OCI-LY7 (cell line): Measurements from ENCODE around the gene MRO. TPM values are rescaled to one million over a fixed set of nuclear protein-coding genes. Genes with fewer than 3 reads are reported as not detected.

Experiments used
- BruUV-seq: library from RNA; stranded (reverse); fragments of 400-500 nt; replicated peaks from 2 replicates; lab custom pipeline; 2021; lab: Mats Ljungman, UMichigan
- CTCF ChIA-PET: fragments of 300-600 bp; sonication (Branson Sonifier 250); formaldehyde crosslinking; loops from one replicate; lab custom pipeline; 2022; ENCODE audit warnings: antibody characterized with exemption; ENCODE audit not compliant: unreplicated experiment; lab: Charles Lee
- POLR2A ChIA-PET: fragments of 300-600 bp; sonication (Branson Sonifier 250); formaldehyde crosslinking; loops from one replicate; lab custom pipeline; 2022; ENCODE audit warnings: antibody characterized with exemption; lab: Charles Lee
- DNase-seq: peaks from one replicate; pipeline ENCODE4 v3.0.0-alpha.2; 2015; ENCODE audit warnings: low spot score
- H2AFZ ChIP-seq: fragments of 200-600 bp; sonication (generic), shearing (Covaris generic); 2 replicates; pipeline ENCODE4 v1.6.1; 2014; ENCODE audit warnings: mild to moderate bottlenecking, antibody characterized with exemption, low read length, moderate library complexity
- H3K27ac ChIP-seq: fragments of 200-600 bp; sonication (generic); 2 replicates; pipeline ENCODE4 v1.5.1; 2014; ENCODE audit warnings: mixed run types, low read depth, mild to moderate bottlenecking, moderate library complexity, low read length, inconsistent platforms; ENCODE audit not compliant: poor library complexity, severe bottlenecking
- H3K36me3 ChIP-seq: fragments of 200-600 bp; sonication (generic); 2 replicates; pipeline ENCODE4 v1.6.1; 2014; ENCODE audit warnings: mild to moderate bottlenecking, antibody characterized with exemption, low read length, moderate library complexity, mixed read lengths; ENCODE audit not compliant: insufficient read depth
- H3K4me1 ChIP-seq: fragments of 200-600 bp; sonication (generic); 2 replicates; pipeline ENCODE4 v1.5.1; 2014; ENCODE audit warnings: mild to moderate bottlenecking, low read length; ENCODE audit not compliant: insufficient read depth, poor library complexity, severe bottlenecking
- H3K4me2 ChIP-seq: fragments of 200-600 bp; sonication (generic); 2 replicates; pipeline ENCODE4 v1.6.1; 2014; ENCODE audit warnings: mild to moderate bottlenecking, low read length
- H3K4me3 ChIP-seq: fragments of 200-600 bp; sonication (generic); 2 replicates; pipeline ENCODE4 v1.5.1; 2014; ENCODE audit warnings: mild to moderate bottlenecking, low read depth, low read length; ENCODE audit not compliant: poor library complexity, severe bottlenecking
- H3K79me2 ChIP-seq: fragments of 200-600 bp; sonication (generic); 2 replicates; pipeline ENCODE4 v1.6.1; 2016; ENCODE audit warnings: low read depth, mild to moderate bottlenecking, low read length, moderate library complexity, mixed read lengths; ENCODE audit not compliant: insufficient read depth
- H3K9me2 ChIP-seq: fragments of 200-600 bp; sonication (generic); 2 replicates; pipeline ENCODE4 v1.6.1; 2016; ENCODE audit warnings: mild to moderate bottlenecking, low read length, mixed read lengths; ENCODE audit not compliant: insufficient read depth
- H3K9me3 ChIP-seq: fragments of 200-600 bp; sonication (generic); 2 replicates; pipeline ENCODE4 v1.6.1; 2014; ENCODE audit warnings: mild to moderate bottlenecking, mixed run types, low read length, mixed read lengths
- H4K20me1 ChIP-seq: fragments of 200-600 bp; sonication (generic); 2 replicates; pipeline ENCODE4 v1.6.1; 2014; ENCODE audit warnings: mild to moderate bottlenecking, antibody characterized with exemption, low read length, moderate library complexity, mixed read lengths; ENCODE audit not compliant: insufficient read depth
- EZH2phosphoT487 ChIP-seq: fragments of 200-600 bp; sonication (generic); IDR thresholded peaks from 2 replicates; pipeline ENCODE4 v1.6.1; 2018; ENCODE audit warnings: low read depth, borderline replicate concordance, mild to moderate bottlenecking, mixed run types, antibody characterized with exemption, low read length, moderate library complexity, mixed read lengths
- intact Hi-C: fragments of 100-400 bp; cut with micrococcal nuclease; formaldehyde crosslinking; loops from one replicate; pipeline ENCODE4 v1.10.0; 2022; ENCODE audit not compliant: unreplicated experiment
- total RNA-seq, 2 experiments: library from RNA; depleted of rRNA in 1 of 2; stranded (reverse); fragments of >200 nt in 1 of 2; shearing (Covaris generic) in 1 of 2; gene quantifications; 2 replicates each; pipeline ENCODE4 v1.2.3, GENCODE V29; 2014 to 2022
- TF ChIP-seq, protein P1 (sequence below): fragments of 200-600 bp; sonication (generic); conservative IDR thresholded peaks from 2 replicates; pipeline ENCODE4 v1.5.1; 2014; ENCODE audit warnings: mild to moderate bottlenecking, antibody characterized with exemption, low read length, moderate library complexity, mixed read lengths

MRO gene
- total RNA-seq, 2 experiments from 2014 or later: 0.22 to 0.46 TPM

DNA sequence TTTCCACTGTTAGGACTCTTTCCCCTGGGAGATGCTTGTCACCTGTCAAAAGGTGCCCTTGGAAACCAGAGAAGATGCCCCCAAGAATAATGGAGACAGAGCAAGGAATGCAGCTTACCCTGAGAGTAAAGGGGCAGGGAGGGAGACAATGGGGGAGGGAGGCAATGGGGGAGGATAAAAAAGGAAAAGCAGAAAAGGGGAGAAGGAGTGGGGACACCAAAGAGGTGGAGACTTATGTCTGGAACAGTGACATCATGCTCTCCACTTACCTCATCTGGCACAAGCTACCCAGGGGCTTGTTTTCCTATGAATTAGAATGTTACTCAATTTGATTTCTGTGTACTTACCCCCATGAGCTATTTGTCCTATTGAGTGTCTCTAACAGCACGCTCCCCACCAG lies 67.9 kb downstream of the MRO start:
- no peak overlapping the region for H3K4me3 ChIP-seq
- no peak for DNase-seq
- no peaks in the 10 kb centered on the region for H3K36me3 ChIP-seq
- no peak overlapping the region for H3K4me2 ChIP-seq
- no TSS peak for BruUV-seq
- no peaks in the 10 kb centered on the region for H3K4me1 ChIP-seq
- CTCF ChIA-PET: no interaction called here
- H4K20me1 ChIP-seq: no peaks in the 10 kb centered on the region
- intact Hi-C loops: no loop called here
- H3K9me2 ChIP-seq: no peaks in the 10 kb centered on the region
- no peaks in the 10 kb centered on the region for H3K9me3 ChIP-seq
- H3K79me2 ChIP-seq: no peaks in the 10 kb centered on the region
- no peak overlapping the region for H3K27ac ChIP-seq
- no peak overlapping the region for H2AFZ ChIP-seq
- POLR2A ChIA-PET: no interaction called here
- no peak for TF ChIP-seq EZH2phosphoT487
- TF ChIP-seq, protein P1, sequence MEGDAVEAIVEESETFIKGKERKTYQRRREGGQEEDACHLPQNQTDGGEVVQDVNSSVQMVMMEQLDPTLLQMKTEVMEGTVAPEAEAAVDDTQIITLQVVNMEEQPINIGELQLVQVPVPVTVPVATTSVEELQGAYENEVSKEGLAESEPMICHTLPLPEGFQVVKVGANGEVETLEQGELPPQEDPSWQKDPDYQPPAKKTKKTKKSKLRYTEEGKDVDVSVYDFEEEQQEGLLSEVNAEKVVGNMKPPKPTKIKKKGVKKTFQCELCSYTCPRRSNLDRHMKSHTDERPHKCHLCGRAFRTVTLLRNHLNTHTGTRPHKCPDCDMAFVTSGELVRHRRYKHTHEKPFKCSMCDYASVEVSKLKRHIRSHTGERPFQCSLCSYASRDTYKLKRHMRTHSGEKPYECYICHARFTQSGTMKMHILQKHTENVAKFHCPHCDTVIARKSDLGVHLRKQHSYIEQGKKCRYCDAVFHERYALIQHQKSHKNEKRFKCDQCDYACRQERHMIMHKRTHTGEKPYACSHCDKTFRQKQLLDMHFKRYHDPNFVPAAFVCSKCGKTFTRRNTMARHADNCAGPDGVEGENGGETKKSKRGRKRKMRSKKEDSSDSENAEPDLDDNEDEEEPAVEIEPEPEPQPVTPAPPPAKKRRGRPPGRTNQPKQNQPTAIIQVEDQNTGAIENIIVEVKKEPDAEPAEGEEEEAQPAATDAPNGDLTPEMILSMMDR: no peak

DNA sequence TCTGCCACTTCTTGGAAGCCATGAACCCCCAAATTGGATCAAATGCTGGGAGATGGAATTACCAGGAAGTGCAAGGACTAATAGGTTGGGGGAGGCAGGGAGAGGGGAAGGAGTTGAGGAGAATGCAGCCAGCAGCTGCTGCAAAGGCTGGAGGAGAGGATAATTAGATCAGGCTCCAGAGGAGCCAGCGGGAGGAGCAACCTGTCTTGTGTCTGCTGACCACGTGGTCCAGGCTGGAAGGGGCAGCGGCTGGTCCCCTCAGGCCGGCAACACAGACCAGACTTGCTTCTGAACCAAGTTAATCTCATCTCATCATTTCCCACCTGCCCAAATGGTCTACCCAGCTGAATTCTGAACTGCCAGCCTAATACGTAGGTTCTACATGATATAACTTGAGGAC lies 68.3 kb downstream of the MRO start:
- no peaks in the 10 kb centered on the region for H3K9me3 ChIP-seq
- H3K4me2 ChIP-seq: no peak overlapping the region
- H3K27ac ChIP-seq: no peak overlapping the region
- BruUV-seq: no TSS peak
- H3K4me1 ChIP-seq: no peaks in the 10 kb centered on the region
- CTCF ChIA-PET: no interaction called here
- no peak for TF ChIP-seq EZH2phosphoT487
- TF ChIP-seq, protein P1: no peak
- H3K9me2 ChIP-seq: no peaks in the 10 kb centered on the region
- no peaks in the 10 kb centered on the region for H4K20me1 ChIP-seq
- POLR2A ChIA-PET: no interaction called here
- H3K79me2 ChIP-seq: no peaks in the 10 kb centered on the region
- H3K36me3 ChIP-seq: no peaks in the 10 kb centered on the region
- intact Hi-C loops: no loop called here
- H3K4me3 ChIP-seq: no peak overlapping the region
- H2AFZ ChIP-seq: no peak overlapping the region
- no peak for DNase-seq

DNA sequence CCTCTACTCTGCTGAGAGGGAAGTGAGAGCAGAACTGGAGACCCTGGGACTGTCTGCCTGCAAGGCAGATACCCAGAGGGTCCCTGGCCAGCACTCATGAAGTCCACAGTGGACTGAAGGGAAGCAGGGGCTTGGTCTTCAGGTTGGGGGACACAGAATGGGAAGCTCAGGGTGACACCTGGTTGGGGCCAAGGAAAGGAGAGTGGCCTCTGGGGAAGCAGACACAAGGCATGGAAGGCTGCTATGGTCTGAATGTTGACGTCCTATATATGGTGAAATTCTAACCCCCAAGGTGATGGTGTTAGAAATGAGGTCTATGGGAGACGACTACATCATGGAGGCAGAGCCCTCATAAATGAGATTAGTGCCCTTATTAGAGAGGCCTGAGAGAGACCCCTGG lies 69.3 kb downstream of the MRO start:
- CTCF ChIA-PET: no interaction called here
- POLR2A ChIA-PET: no interaction called here
- BruUV-seq: no TSS peak

More for the DNA sequence above, 69.3 kb downstream of the MRO start:
- Histone ChIP-seq H3K79me2 (no peaks in the 10 kb centered on the region), H2AFZ (no peak overlapping the region), H3K9me3 (no peaks in the 10 kb centered on the region), H3K4me3 (no peak overlapping the region), H4K20me1 (no peaks in the 10 kb centered on the region), H3K4me2 (no peak overlapping the region), H3K36me3 (no peaks in the 10 kb centered on the region), H3K9me2 (no peaks in the 10 kb centered on the region), H3K4me1 (no peaks in the 10 kb centered on the region), H3K27ac (no peak overlapping the region)
- TF ChIP-seq, protein P1: no peak
- no peak for TF ChIP-seq EZH2phosphoT487
- intact Hi-C loops: no loop called here
- DNase-seq: no peak
